Measurements from ENCODE around the gene MYBPC2.

MYBPC2 gene

GRCh38 chr19:50410109-50410508, 22.6 kb upstream of the MYBPC2 start:
- no peak for FAIRE-seq

GRCh38 chr19:50412419-50412818, 20.3 kb upstream of the MYBPC2 start:
- no peak for FAIRE-seq

- FAIRE-seq = no peak
Observed at GRCh38 chr19:50413096-50413495, 19.6 kb upstream of the MYBPC2 start.

- no peak for FAIRE-seq
Observed at GRCh38 chr19:50413531-50413930, 19.2 kb upstream of the MYBPC2 start.

DNA sequence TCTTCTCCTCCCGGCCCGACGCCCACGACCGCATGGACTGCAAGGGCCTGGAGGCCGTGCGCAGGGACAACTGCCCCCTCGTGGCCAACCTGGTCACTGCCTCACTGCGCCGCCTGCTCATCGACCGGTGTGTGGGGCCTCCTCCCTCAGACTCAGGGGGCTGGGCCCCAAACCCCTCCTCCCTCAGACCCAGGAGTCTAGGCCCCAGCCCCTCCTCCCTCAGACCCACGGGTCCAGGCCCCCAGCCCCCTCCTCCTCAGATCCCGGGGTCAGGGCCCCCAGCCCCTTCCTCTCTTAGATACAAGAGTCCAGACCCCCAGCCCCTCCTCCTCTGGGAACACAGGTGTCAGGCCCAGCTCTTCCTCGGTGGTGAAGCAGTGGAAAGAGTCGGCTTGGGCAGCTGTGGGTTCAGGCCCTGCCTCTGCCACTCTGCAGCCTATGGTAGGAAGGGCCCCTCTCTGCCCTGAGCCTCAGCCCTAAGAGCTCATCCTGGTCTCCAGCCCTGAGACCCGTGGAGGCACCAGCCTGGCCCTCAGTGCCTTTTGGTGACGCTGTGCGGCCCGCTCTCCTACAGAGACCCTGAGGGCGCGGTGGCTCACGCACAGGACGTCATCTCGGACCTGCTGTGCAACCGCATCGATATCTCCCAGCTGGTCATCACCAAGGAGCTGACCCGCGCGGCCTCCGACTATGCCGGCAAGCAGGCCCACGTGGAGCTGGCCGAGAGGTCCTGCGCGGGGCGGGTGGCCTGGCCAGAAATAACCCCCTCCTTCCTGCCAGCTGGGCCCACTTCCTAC, 17.6 kb upstream of the MYBPC2 start:
- FAIRE-seq = no peak

- FAIRE-seq = no peak
Observed at GRCh38 chr19:50415661-50416033, 17.0 kb upstream of the MYBPC2 start.

GRCh38 chr19:50416034-50416977, 16.4 kb upstream of the MYBPC2 start:
- no peak for FAIRE-seq

GRCh38 chr19:50417111-50418081, 15.3 kb upstream of the MYBPC2 start:
- no peak for FAIRE-seq

- no peak for FAIRE-seq
Observed at GRCh38 chr19:50418176-50419021, 14.3 kb upstream of the MYBPC2 start, which contains the start of gene SPIB. Gene SPIB, plus strand, starts transcription at chr19:50418938. Its CDS starts 25 bp downstream, at chr19:50418963.

- FAIRE-seq = no peak
Observed at GRCh38 chr19:50419022-50419579, 13.6 kb upstream of the MYBPC2 start.

DNA sequence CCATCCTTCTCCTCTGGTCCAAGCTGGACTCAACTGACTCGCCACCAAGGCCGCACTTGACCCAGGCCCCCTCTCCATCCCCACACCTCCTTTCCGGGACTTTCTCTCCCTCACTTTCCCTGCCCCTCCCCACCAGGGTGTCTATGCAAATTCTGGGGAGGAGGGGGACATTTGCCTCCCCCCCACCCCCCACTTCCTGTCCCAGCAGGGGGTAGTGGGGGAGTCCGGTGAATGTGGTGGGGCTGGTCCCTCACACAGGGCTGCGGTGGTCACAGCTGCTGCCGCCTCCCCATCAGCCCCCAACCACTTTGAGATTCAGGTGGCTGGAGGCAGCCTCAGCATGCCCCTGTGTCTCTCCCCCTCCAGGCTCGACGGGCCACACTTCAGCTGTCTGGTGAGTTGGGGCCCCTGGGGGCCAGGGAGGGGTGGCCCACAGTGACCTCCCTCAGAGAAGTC, 13.1 kb upstream of the MYBPC2 start:
- no peak for FAIRE-seq

- FAIRE-seq = no peak
Observed at GRCh38 chr19:50420127-50420526, 12.6 kb upstream of the MYBPC2 start.

GRCh38 chr19:50420808-50421207, 11.9 kb upstream of the MYBPC2 start:
- FAIRE-seq = no peak

DNA sequence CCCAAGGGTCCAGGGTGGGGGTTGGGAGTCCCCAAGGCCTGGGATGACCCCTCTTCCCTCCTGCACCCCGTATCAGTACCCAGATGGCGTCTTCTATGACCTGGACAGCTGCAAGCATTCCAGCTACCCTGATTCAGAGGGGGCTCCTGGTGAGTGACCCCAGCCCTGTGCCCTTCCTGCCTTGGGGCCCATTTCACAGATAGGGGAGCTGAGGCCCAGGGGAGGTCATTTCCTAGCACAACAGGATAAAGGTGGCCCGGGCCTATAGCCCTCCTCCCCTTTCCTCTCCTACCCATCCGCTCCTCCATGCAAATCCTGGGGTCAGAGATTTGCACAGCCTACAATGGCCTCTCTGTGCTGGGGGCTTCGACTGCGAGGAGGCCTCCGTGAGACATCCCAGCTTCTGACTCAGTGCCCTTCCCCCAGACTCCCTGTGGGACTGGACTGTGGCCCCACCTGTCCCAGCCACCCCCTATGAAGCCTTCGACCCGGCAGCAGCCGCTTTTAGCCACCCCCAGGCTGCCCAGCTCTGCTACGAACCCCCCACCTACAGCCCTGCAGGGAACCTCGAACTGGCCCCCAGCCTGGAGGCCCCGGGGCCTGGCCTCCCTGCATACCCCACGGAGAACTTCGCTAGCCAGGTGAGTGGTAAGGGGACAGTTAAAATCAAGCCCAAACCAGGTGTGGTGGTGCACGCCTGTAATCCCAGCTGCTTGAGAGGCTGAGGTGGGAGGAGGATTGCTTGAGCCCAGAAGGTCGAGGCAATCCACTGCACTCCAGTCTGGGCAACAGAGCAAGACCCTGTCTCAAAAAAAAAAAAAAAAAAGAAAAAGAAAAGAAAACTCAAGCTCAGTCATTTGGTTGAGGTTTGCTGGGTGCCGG, 10.1 kb upstream of the MYBPC2 start:
- FAIRE-seq = no peak

DNA sequence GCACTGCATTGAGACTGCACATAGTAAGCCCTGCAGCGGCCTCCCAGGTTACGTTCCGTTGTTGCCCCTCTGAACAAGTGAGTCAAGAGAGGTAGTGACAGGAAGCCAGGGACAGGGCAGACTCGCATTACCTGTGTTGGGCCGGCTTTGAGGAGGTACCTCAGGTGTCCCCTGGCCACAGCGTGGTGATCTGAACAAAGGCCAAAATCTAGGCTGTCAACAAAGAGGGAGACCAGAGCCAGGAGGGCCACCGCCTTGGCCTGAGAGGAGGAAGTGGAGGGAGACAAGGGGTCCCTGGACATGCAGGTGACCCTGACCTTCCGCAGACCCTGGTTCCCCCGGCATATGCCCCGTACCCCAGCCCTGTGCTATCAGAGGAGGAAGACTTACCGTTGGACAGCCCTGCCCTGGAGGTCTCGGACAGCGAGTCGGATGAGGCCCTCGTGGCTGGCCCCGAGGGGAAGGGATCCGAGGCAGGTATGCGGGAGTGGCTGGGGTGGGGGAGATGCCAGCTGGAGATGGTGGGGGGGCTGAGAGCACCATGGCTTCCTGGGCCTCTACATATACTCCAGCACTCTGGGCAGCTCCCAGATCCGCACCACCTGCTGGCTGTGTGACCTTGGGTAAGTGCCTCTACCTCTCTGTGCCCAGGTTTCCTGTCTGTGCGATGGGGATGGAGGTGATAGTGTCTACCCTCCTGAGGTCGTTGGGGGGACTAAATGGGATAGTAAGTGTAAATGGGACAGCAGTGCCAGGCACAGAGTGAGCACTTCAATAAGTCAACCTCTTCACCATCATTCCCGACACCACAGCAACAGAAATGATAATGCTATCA, 9.2 kb upstream of the MYBPC2 start:
- FAIRE-seq = no peak

DNA sequence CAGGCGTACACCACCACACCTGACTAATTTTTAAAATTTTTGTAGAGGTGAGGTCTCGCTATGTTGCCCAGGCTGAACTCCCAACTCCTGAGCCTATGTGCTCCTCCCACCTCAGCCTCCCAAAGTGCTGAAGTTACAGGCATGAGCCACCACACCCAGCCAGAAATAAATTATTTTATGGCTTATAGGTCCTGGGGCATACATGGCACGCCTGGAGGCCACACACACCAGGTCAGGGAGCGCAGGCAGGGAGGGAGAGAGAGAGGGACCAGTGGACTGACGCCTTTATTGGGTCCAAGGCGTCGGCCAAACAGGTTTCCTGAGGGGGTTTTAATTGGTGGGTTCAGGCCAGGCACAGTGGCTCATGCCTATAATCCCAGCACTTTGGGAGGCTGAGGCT, 7.1 kb upstream of the MYBPC2 start:
- FAIRE-seq = no peak

DNA sequence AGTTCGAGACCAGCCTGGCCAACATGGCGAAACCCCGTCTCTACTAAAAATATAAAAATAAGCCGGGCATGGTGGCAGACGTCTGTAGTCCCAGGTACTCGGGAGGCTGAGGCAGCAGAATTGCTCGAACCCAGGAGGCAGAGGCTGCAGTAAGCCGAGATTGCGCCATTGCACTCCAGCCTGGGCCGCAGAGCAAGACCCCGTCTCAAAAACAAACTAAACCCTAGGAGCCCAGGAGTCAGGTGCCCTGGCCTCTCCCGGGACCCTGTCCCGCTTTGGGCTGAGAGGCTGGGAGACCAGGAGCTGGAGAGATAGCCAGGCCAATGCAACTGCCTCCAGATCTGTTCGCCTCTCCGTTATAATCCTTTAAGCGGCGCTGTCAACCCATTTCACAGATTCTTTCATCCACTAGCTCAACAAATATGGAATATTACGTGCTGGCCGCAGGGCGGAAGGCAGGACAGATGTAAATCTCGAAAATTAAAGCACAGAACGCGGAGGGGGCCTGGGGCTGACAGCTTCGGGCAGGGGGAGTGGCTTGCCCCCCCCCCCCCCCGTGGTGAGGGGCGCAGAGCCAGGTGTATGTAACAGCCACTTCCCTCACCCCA, 5.3 kb upstream of the MYBPC2 start:
- FAIRE-seq = no peak

- FAIRE-seq = no peak
Observed at GRCh38 chr19:50427997-50428425, 4.7 kb upstream of the MYBPC2 start.
